HG02973 (cell line): ENCODE results near the gene MMP17.

Experiments used
- ATAC-seq: cut with Tn5 transposase; IDR thresholded peaks from one replicate; pipeline ENCODE4 v1.9.1; 2021; ENCODE audit warnings: moderate library complexity; ENCODE audit not compliant: unreplicated experiment

The MMP17 gene

GRCh38 chr12:131827961-131828534 is at the start of gene MMP17:
TSS of gene MMP17 (plus strand) at chr12:131828393. CDS start at chr12:131828495, 102 bp downstream.
- ATAC-seq: peak; percentile 49

GRCh38 chr12:131779027-131779426 is 49.2 kb upstream of the MMP17 start:
- no peak for ATAC-seq

- ATAC-seq: no peak
Observed at GRCh38 chr12:131782061-131782460, 46.1 kb upstream of the MMP17 start.

GRCh38 chr12:131783915-131784541 is 44.2 kb upstream of the MMP17 start:
- ATAC-seq: no peak

GRCh38 chr12:131784909-131785762 is 43.1 kb upstream of the MMP17 start:
- no peak for ATAC-seq

- no peak for ATAC-seq
Observed at GRCh38 chr12:131785763-131786330, 42.3 kb upstream of the MMP17 start.

GRCh38 chr12:131786331-131786730 is 41.9 kb upstream of the MMP17 start:
- ATAC-seq: no peak

GRCh38 chr12:131787143-131787660 is 41.0 kb upstream of the MMP17 start:
- ATAC-seq: no peak

GRCh38 chr12:131788070-131788469 is 40.1 kb upstream of the MMP17 start:
- no peak for ATAC-seq

GRCh38 chr12:131789638-131790037 is 38.6 kb upstream of the MMP17 start:
- ATAC-seq: no peak

GRCh38 chr12:131793243-131794022 is 34.8 kb upstream of the MMP17 start:
- no peak for ATAC-seq

- no peak for ATAC-seq
Observed at GRCh38 chr12:131794061-131794460, 34.1 kb upstream of the MMP17 start.

- no peak for ATAC-seq
Observed at GRCh38 chr12:131794573-131794972, 33.6 kb upstream of the MMP17 start.

GRCh38 chr12:131795064-131795463 is 33.1 kb upstream of the MMP17 start:
- ATAC-seq: no peak

- no peak for ATAC-seq
Observed at GRCh38 chr12:131795690-131796410, 32.3 kb upstream of the MMP17 start.

- no peak for ATAC-seq
Observed at GRCh38 chr12:131796411-131796736, 31.8 kb upstream of the MMP17 start.

- ATAC-seq: no peak
Observed at GRCh38 chr12:131796754-131797587, 31.2 kb upstream of the MMP17 start.

GRCh38 chr12:131797588-131797934 is 30.6 kb upstream of the MMP17 start:
- ATAC-seq: no peak

GRCh38 chr12:131799195-131799594 is 29.0 kb upstream of the MMP17 start:
- no peak for ATAC-seq
